ENCODE results near the gene MCAM.

The MCAM gene

GRCh38 chr11:119344291-119345010 lies 27.5 kb upstream of the MCAM start:
- no peak for DNase-seq

- no peak for DNase-seq
Observed at GRCh38 chr11:119343726-119344125, 26.8 kb upstream of the MCAM start.

GRCh38 chr11:119342362-119343130 lies 25.6 kb upstream of the MCAM start:
- DNase-seq = no peak

- DNase-seq = no peak
Observed at GRCh38 chr11:119342023-119342300, 25.0 kb upstream of the MCAM start.

GRCh38 chr11:119341222-119342022 lies 24.5 kb upstream of the MCAM start:
- DNase-seq = no peak

GRCh38 chr11:119340335-119341221 lies 23.6 kb upstream of the MCAM start, which contains the start of gene C1QTNF5:
Gene C1QTNF5, minus strand, starts transcription at chr11:119340883. Its CDS starts 486 bp downstream, at chr11:119340397.
- DNase-seq = no peak

GRCh38 chr11:119339589-119340334 lies 22.8 kb upstream of the MCAM start:
- DNase-seq = no peak

GRCh38 chr11:119338965-119339588 lies 22.1 kb upstream of the MCAM start:
- DNase-seq = no peak

GRCh38 chr11:119338318-119338890 lies 21.5 kb upstream of the MCAM start:
- peak; percentile 58 for DNase-seq

- DNase-seq = no peak
Observed at GRCh38 chr11:119337581-119338317, 20.8 kb upstream of the MCAM start.

- DNase-seq = no peak
Observed at GRCh38 chr11:119336744-119337469, 20.0 kb upstream of the MCAM start.

GRCh38 chr11:119335655-119336543 lies 19.0 kb upstream of the MCAM start:
- no peak for DNase-seq

- no peak for DNase-seq
Observed at GRCh38 chr11:119335091-119335654, 18.2 kb upstream of the MCAM start.

- DNase-seq = peak; percentile 92
Observed at GRCh38 chr11:119334174-119334930, 17.4 kb upstream of the MCAM start, which contains the start of gene RNF26. Gene RNF26, plus strand, starts transcription at chr11:119334527. Its CDS starts 596 bp downstream, at chr11:119335123.

- DNase-seq = no peak
Observed at GRCh38 chr11:119332111-119332765, 15.3 kb upstream of the MCAM start.

GRCh38 chr11:119330237-119330636 lies 13.3 kb upstream of the MCAM start:
- DNase-seq = no peak

GRCh38 chr11:119329320-119329719 lies 12.4 kb upstream of the MCAM start:
- DNase-seq = no peak
